Thyroid gland (tissue), 4 donors: Measurements from ENCODE around the gene DNER. TPM values are rescaled to one million over a fixed set of nuclear protein-coding genes. Genes with fewer than 3 reads are reported as not detected.

Experiments used
- DNase-seq, 2 donors: peaks; one replicate each; pipeline ENCODE4 v3.0.0-alpha.2; 2019
- H3K27ac ChIP-seq, 3 donors: fragments of 200-600 bp; sonication (generic); 1 replicate in 2 of 3; 2 replicates in 1 of 3; pipeline ENCODE4 v1.5.1; 2016 to 2019; ENCODE audit warnings: mild to moderate bottlenecking in 1 of 3, moderate library complexity in 1 of 3
- H3K27me3 ChIP-seq: fragments of 200-600 bp; sonication (generic); one replicate; pipeline ENCODE4 v1.5.1; 2019
- H3K36me3 ChIP-seq, 2 donors: fragments of 200-600 bp; sonication (generic); one replicate each; pipeline ENCODE4 v1.5.1; 2016 to 2019
- H3K4me1 ChIP-seq, 2 donors: fragments of 200-600 bp; sonication (generic); one replicate each; pipeline ENCODE4 v1.5.1; 2017 to 2019
- H3K4me3 ChIP-seq, 3 donors: fragments of 200-600 bp; sonication (generic); replicated peaks in 1 of 3; 1 replicate in 2 of 3; 2 replicates in 1 of 3; pipeline ENCODE4 v1.5.1; 2016; ENCODE audit warnings: mild to moderate bottlenecking in 1 of 3
- H3K9me3 ChIP-seq: fragments of 200-600 bp; sonication (generic); one replicate; pipeline ENCODE4 v1.5.1; 2017
- POLR2A ChIP-seq, 2 donors: fragments of 450-650 bp; IDR thresholded peaks; one replicate each; pipeline ENCODE4 v1.6.1; 2017; ENCODE audit warnings: antibody characterized with exemption in 2 of 2, mild to moderate bottlenecking in 2 of 2, moderate library complexity in 1 of 2
- WGBS, 2 donors: methylation state at CpG; one replicate each; pipeline ENCODE4 v1.1.5; 2017; 5-methylcytosine and 5-hydroxymethylcytosine counted together
- intact Hi-C: fragments of 100-400 bp; cut with DNase I; formaldehyde crosslinking; loops from one replicate; pipeline ENCODE4 v1.15.1; 2023
- total RNA-seq, 4 donors: library from RNA; depleted of rRNA; stranded (reverse); fragments of >200 nt; gene quantifications; one replicate each; pipeline ENCODE4 v1.2.3, GENCODE V29; 2016
- TF ChIP-seq, protein P1 (sequence below), 6 experiments: fragments of 200-600 bp in 3 of 6; fragments of 450-650 bp in 3 of 6; sonication (generic) in 3 of 6; IDR thresholded peaks; one replicate each; pipeline ENCODE4 v1.5.1; 2016 to 2019; ENCODE audit warnings: antibody characterized with exemption in 6 of 6, mild to moderate bottlenecking in 2 of 6, inconsistent platforms in 1 of 6, moderate library complexity in 1 of 6

The DNER gene
- total RNA-seq, 4 donors from 2014 or later = 0.13 to 0.93 (median 0.42) TPM; not detected in 1

GRCh38 chr2:229553091-229553490, 161.3 kb downstream of the DNER start:
- Histone ChIP-seq H3K36me3 (no peaks in the 10 kb centered on the region), H3K9me3 (no peaks in the 10 kb centered on the region), H3K4me3 (no peak overlapping the region), H3K27me3 (no peaks in the 10 kb centered on the region), H3K4me1 (no peaks in the 10 kb centered on the region), H3K27ac (no peak overlapping the region)
- WGBS, 2 donors = 91 to 92% methylated on average over 1 of the region's 1 CpG
- TF ChIP-seq, protein P1, sequence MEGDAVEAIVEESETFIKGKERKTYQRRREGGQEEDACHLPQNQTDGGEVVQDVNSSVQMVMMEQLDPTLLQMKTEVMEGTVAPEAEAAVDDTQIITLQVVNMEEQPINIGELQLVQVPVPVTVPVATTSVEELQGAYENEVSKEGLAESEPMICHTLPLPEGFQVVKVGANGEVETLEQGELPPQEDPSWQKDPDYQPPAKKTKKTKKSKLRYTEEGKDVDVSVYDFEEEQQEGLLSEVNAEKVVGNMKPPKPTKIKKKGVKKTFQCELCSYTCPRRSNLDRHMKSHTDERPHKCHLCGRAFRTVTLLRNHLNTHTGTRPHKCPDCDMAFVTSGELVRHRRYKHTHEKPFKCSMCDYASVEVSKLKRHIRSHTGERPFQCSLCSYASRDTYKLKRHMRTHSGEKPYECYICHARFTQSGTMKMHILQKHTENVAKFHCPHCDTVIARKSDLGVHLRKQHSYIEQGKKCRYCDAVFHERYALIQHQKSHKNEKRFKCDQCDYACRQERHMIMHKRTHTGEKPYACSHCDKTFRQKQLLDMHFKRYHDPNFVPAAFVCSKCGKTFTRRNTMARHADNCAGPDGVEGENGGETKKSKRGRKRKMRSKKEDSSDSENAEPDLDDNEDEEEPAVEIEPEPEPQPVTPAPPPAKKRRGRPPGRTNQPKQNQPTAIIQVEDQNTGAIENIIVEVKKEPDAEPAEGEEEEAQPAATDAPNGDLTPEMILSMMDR (IDR thresholded peaks at IDR 0.05) = no peak
- TF ChIP-seq POLR2A (IDR thresholded peaks at IDR 0.05) = no peak
- no peak for DNase-seq
- intact Hi-C loops = no loop called here

- 82 to 84% methylated on average over 13 of the region's 13 CpGs for WGBS, 2 donors
- TF ChIP-seq POLR2A (IDR thresholded peaks at IDR 0.05) = no peak
- TF ChIP-seq, protein P1 (IDR thresholded peaks at IDR 0.05) = no peak
Measured at GRCh38 chr2:229543176-229543873, 171.0 kb downstream of the DNER start.

DNA sequence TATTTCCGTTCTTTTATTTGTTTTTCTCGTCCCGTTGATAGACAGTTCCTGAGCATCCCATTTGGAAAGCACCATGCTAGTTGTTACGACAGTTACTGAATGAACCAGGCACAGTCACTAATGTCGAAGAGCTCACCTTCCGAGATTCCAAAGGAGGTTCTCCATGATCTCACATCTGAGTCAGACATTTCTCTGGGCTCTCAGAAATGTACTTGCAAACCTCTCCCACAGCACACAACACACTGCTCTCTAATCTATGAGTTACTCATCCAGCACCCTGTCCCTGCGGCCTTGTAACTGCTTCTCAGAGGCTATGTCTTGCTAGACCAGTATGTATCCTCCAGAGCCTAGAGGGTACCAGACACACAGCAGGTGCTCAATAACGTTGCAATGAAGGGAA, 174.7 kb downstream of the DNER start:
- no peaks in the 10 kb centered on the region for H3K9me3 ChIP-seq
- H3K4me1 ChIP-seq = no peaks in the 10 kb centered on the region
- no peak for TF ChIP-seq POLR2A (IDR thresholded peaks at IDR 0.05)
- TF ChIP-seq, protein P1 (IDR thresholded peaks at IDR 0.05) = no peak
- H3K27ac ChIP-seq = no peak overlapping the region
- intact Hi-C loops = no loop called here
- H3K36me3 ChIP-seq = no peaks in the 10 kb centered on the region
- no peaks in the 10 kb centered on the region for H3K27me3 ChIP-seq
- no peak for DNase-seq
- WGBS, 2 donors = 85 to 89% methylated on average over 8 of the region's 8 CpGs
- no peak overlapping the region for H3K4me3 ChIP-seq

More at GRCh38 chr2:229543176-229543873, 171.0 kb downstream of the DNER start:
- Histone ChIP-seq H3K4me1 (no peaks in the 10 kb centered on the region), H3K9me3 (no peaks in the 10 kb centered on the region), H3K4me3 (no peak overlapping the region), H3K36me3 (no peaks in the 10 kb centered on the region), H3K27me3 (no peaks in the 10 kb centered on the region), H3K27ac (no peak overlapping the region)
- no peak for DNase-seq
- intact Hi-C loops = no loop called here

- H3K27ac ChIP-seq = no peak overlapping the region
- H3K27me3 ChIP-seq = no peaks in the 10 kb centered on the region
- 90 to 91% methylated on average over 2 of the region's 2 CpGs for WGBS, 2 donors
- TF ChIP-seq, protein P1 (IDR thresholded peaks at IDR 0.05) = no peak
- no peak for TF ChIP-seq POLR2A (IDR thresholded peaks at IDR 0.05)
- no peaks in the 10 kb centered on the region for H3K9me3 ChIP-seq
- intact Hi-C loops = no loop called here
- no peaks in the 10 kb centered on the region for H3K4me1 ChIP-seq
- H3K4me3 ChIP-seq = no peak overlapping the region
- DNase-seq = no peak
- no peaks in the 10 kb centered on the region for H3K36me3 ChIP-seq
Measured at GRCh38 chr2:229531594-229531993, 182.8 kb downstream of the DNER start.

- H3K27me3 ChIP-seq = no peaks in the 10 kb centered on the region
- 85 to 88% methylated on average over 6 of the region's 6 CpGs for WGBS, 2 donors
- no peak for DNase-seq
- H3K27ac ChIP-seq = no peak overlapping the region
- TF ChIP-seq, protein P1 (IDR thresholded peaks at IDR 0.05) = no peak
- TF ChIP-seq POLR2A (IDR thresholded peaks at IDR 0.05) = no peak
- intact Hi-C loops = no loop called here
- H3K4me1 ChIP-seq = no peaks in the 10 kb centered on the region
- no peaks in the 10 kb centered on the region for H3K36me3 ChIP-seq
- no peak overlapping the region for H3K4me3 ChIP-seq
- H3K9me3 ChIP-seq = no peaks in the 10 kb centered on the region
Measured at GRCh38 chr2:229530434-229530833, 183.9 kb downstream of the DNER start.
